ENCODE data around the gene SLC37A1.

SLC37A1 gene

DNA sequence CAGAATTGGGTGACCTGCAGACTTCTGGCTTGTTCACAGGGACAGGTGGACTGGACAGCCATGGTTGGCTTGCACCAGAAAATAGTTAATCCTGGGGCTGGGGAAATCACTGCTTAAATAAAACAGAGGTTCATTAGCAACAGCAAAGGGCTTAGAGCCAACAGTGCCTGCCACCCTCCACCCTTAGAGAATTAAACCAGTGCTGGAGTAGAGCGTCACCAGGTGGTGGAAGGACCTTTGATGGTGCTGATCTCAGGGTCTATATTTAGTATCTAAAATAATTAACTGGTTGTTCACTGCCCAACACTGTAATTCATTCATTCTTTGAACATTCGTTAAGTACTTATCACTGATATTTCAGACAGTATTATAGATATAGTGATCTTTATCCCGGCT lies 105.1 kb downstream of the SLC37A1 start:
- Histone ChIP-seq H3K4me3 (replicated peaks; ENCODE audit: insufficient read depth, low read length) (no peak overlapping the region), H3K27me3 (ENCODE audit: insufficient read depth, poor library complexity, severe bottlenecking) (peaks cover 10% of the 10 kb centered on the region), H3K27ac (replicated peaks) (no peak overlapping the region)
- no peak for DNase-seq (ENCODE audit: low read depth in 1 of 2, low spot score in 1 of 2)
- TF ChIP-seq, protein P1, sequence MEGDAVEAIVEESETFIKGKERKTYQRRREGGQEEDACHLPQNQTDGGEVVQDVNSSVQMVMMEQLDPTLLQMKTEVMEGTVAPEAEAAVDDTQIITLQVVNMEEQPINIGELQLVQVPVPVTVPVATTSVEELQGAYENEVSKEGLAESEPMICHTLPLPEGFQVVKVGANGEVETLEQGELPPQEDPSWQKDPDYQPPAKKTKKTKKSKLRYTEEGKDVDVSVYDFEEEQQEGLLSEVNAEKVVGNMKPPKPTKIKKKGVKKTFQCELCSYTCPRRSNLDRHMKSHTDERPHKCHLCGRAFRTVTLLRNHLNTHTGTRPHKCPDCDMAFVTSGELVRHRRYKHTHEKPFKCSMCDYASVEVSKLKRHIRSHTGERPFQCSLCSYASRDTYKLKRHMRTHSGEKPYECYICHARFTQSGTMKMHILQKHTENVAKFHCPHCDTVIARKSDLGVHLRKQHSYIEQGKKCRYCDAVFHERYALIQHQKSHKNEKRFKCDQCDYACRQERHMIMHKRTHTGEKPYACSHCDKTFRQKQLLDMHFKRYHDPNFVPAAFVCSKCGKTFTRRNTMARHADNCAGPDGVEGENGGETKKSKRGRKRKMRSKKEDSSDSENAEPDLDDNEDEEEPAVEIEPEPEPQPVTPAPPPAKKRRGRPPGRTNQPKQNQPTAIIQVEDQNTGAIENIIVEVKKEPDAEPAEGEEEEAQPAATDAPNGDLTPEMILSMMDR (IDR thresholded peaks at IDR 0.05; ENCODE audit: insufficient read depth, low read length) = no peak
- TF ChIP-seq SPI1 (IDR thresholded peaks at IDR 0.05; ENCODE audit: borderline replicate concordance, low read depth) (no peak), POLR2AphosphoS5 (IDR thresholded peaks at IDR 0.05; ENCODE audit: low read depth) (no peak), GABPA (IDR thresholded peaks at IDR 0.05; ENCODE audit: low read depth) (no peak), REST (IDR thresholded peaks at IDR 0.05; ENCODE audit: insufficient replicate concordance, low read depth) (no peak)

DNA sequence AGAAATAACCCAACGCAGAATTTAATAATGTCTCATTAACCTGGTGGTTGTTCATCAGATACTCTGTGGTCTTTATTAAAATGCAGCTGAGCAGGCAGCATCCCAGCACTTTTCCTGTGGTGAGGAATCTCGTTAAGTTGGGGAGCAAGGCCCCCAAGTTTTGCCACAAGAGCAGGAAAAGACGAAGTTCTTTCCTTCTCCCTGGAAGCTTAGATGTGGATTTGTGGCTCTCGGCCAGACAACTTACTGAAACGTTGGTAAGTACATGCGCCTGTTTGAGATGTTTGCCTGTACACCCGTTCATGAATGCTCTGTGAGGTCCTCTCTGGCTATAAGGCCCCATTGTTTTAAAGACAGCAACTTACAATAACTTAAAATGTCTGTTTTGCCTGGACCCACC lies 105.5 kb downstream of the SLC37A1 start:
- DNase-seq (ENCODE audit: low read depth in 1 of 2, low spot score in 1 of 2) = no peak
- H3K27ac ChIP-seq (replicated peaks) = no peak overlapping the region
- H3K27me3 ChIP-seq (ENCODE audit: insufficient read depth, poor library complexity, severe bottlenecking) = peaks cover 10% of the 10 kb centered on the region
- TF ChIP-seq REST (IDR thresholded peaks at IDR 0.05; ENCODE audit: insufficient replicate concordance, low read depth) (no peak), POLR2AphosphoS5 (IDR thresholded peaks at IDR 0.05; ENCODE audit: low read depth) (no peak), GABPA (IDR thresholded peaks at IDR 0.05; ENCODE audit: low read depth) (no peak), SPI1 (IDR thresholded peaks at IDR 0.05; ENCODE audit: borderline replicate concordance, low read depth) (no peak)
- TF ChIP-seq, protein P1 (IDR thresholded peaks at IDR 0.05; ENCODE audit: insufficient read depth, low read length) = no peak
- H3K4me3 ChIP-seq (replicated peaks; ENCODE audit: insufficient read depth, low read length) = no peak overlapping the region

DNA sequence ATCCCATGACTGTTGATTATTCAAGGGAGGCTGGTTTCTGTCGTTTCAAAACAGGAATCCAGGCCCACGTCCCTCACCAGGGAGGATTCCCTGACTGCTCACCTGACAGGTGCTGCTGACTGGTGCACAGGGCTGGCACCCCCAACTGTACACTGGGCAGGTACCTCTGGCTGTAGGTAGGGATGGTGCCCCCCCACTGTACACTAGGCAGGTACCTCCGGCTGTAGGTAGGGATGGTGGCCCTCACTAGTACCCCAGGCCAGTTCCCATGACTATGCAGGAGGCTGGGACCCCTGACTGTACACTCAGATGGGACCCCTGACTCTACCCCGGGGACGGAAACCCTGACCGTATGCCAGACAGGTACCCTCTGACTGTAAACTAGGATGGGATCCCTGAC lies 106.2 kb downstream of the SLC37A1 start:
- no peak for DNase-seq (ENCODE audit: low read depth in 1 of 2, low spot score in 1 of 2)
- TF ChIP-seq POLR2AphosphoS5 (IDR thresholded peaks at IDR 0.05; ENCODE audit: low read depth) = no peak
- peaks cover 10% of the 10 kb centered on the region for H3K27me3 ChIP-seq (ENCODE audit: insufficient read depth, poor library complexity, severe bottlenecking)
- H3K27ac ChIP-seq (replicated peaks) = no peak overlapping the region
- H3K4me3 ChIP-seq (replicated peaks; ENCODE audit: insufficient read depth, low read length) = no peak overlapping the region

GRCh38 chr21:42621166-42621818 lies 107.6 kb downstream of the SLC37A1 start:
- no peak for DNase-seq (ENCODE audit: low read depth in 1 of 2, low spot score in 1 of 2)
- Histone ChIP-seq H3K4me3 (replicated peaks; ENCODE audit: insufficient read depth, low read length) (no peak overlapping the region), H3K27me3 (ENCODE audit: insufficient read depth, poor library complexity, severe bottlenecking) (peaks cover 9% of the 10 kb centered on the region), H3K27ac (replicated peaks) (no peak overlapping the region)
- no peak for TF ChIP-seq REST (IDR thresholded peaks at IDR 0.05; ENCODE audit: insufficient replicate concordance, low read depth)
- TF ChIP-seq, protein P1 (IDR thresholded peaks at IDR 0.05; ENCODE audit: insufficient read depth, low read length) = no peak
- no peak for TF ChIP-seq GABPA (IDR thresholded peaks at IDR 0.05; ENCODE audit: low read depth)
- TF ChIP-seq POLR2AphosphoS5 (IDR thresholded peaks at IDR 0.05; ENCODE audit: low read depth) = no peak
- TF ChIP-seq SPI1 (IDR thresholded peaks at IDR 0.05; ENCODE audit: borderline replicate concordance, low read depth) = no peak
